Measurements from ENCODE around the gene NECAB2.

The NECAB2 gene

GRCh38 chr16:83965444-83966152 lies 2.4 kb upstream of the NECAB2 start:
- TF ChIP-seq CTCF (conservative IDR thresholded peaks at IDR 0.05; ENCODE audit: low read depth, low read length): no peak
- DNase-seq (ENCODE audit: low read depth): no peak
- no peak overlapping the region for H3K4me3 ChIP-seq (ENCODE audit: low read depth, low read length)

GRCh38 chr16:83966153-83966696 lies 1.8 kb upstream of the NECAB2 start:
- no peak for TF ChIP-seq CTCF (conservative IDR thresholded peaks at IDR 0.05; ENCODE audit: low read depth, low read length)
- DNase-seq (ENCODE audit: low read depth): no peak
- H3K4me3 ChIP-seq (ENCODE audit: low read depth, low read length): no peak overlapping the region

- TF ChIP-seq CTCF (conservative IDR thresholded peaks at IDR 0.05; ENCODE audit: low read depth, low read length): no peak
- DNase-seq (ENCODE audit: low read depth): no peak
- H3K4me3 ChIP-seq (ENCODE audit: low read depth, low read length): no peak overlapping the region
Measured at GRCh38 chr16:83967091-83967490, 953 bp upstream of the NECAB2 start.

GRCh38 chr16:83968306-83968851 lies 335 bp downstream of the NECAB2 start:
- DNase-seq (ENCODE audit: low read depth): no peak
- H3K4me3 ChIP-seq (ENCODE audit: low read depth, low read length): peak overlapping the region; percentile 43
- TF ChIP-seq CTCF (conservative IDR thresholded peaks at IDR 0.05; ENCODE audit: low read depth, low read length): no peak

- H3K4me3 ChIP-seq (ENCODE audit: low read depth, low read length): no peak overlapping the region
- TF ChIP-seq CTCF (conservative IDR thresholded peaks at IDR 0.05; ENCODE audit: low read depth, low read length): no peak
- DNase-seq (ENCODE audit: low read depth): no peak
Measured at GRCh38 chr16:83968891-83969649, 1.0 kb downstream of the NECAB2 start.

- TF ChIP-seq CTCF (conservative IDR thresholded peaks at IDR 0.05; ENCODE audit: low read depth, low read length): no peak
- H3K4me3 ChIP-seq (ENCODE audit: low read depth, low read length): no peak overlapping the region
- DNase-seq (ENCODE audit: low read depth): no peak
Measured at GRCh38 chr16:83969771-83970429, 1.9 kb downstream of the NECAB2 start.
